SU-DHL-6 (cell line): ENCODE results near the gene YIPF3.

Experiments
- H2AFZ ChIP-seq: fragments of 200-600 bp; sonication (generic); 2 replicates; pipeline ENCODE4 v1.6.1; 2014; ENCODE audit warnings: low read depth, mild to moderate bottlenecking, moderate library complexity, mixed read lengths, antibody characterized with exemption, low read length; ENCODE audit not compliant: severe bottlenecking
- H3F3A ChIP-seq: fragments of 200-600 bp; shearing (Covaris generic); 2 replicates; pipeline ENCODE4 v1.6.0; 2016; ENCODE audit warnings: antibody characterized with exemption, mild to moderate bottlenecking; ENCODE audit not compliant: insufficient read depth
- H3K27ac ChIP-seq: fragments of 200-600 bp; sonication (generic); 2 replicates; pipeline ENCODE4 v1.5.1; 2016; ENCODE audit warnings: low read depth, mild to moderate bottlenecking, low read length, moderate library complexity, mixed read lengths
- H3K27me3 ChIP-seq: fragments of 200-600 bp; sonication (generic), shearing (Covaris generic); 2 replicates; pipeline ENCODE4 v1.6.0; 2014; ENCODE audit warnings: mild to moderate bottlenecking, low read length
- H3K36me3 ChIP-seq: fragments of 200-600 bp; sonication (generic); 2 replicates; pipeline ENCODE4 v1.6.1; 2014; ENCODE audit warnings: mild to moderate bottlenecking, low read length, mixed read lengths
- H3K4me2 ChIP-seq: fragments of 300-600, 200-600 bp; shearing (Covaris generic), sonication (generic); 2 replicates; pipeline ENCODE4 v1.6.0; 2014; ENCODE audit warnings: low read length, low read depth, mild to moderate bottlenecking; ENCODE audit not compliant: poor library complexity, severe bottlenecking
- H3K4me3 ChIP-seq: fragments of 200-600 bp; sonication (generic); 2 replicates; pipeline ENCODE4 v1.5.1; 2014; ENCODE audit warnings: antibody characterized with exemption, low read length, mild to moderate bottlenecking, mixed read lengths; ENCODE audit not compliant: insufficient read depth, poor library complexity, severe bottlenecking
- H3K79me2 ChIP-seq: fragments of 200-600 bp; sonication (generic); 2 replicates; pipeline ENCODE4 v1.6.1; 2014; ENCODE audit warnings: mild to moderate bottlenecking, low read length, moderate library complexity; ENCODE audit not compliant: insufficient read depth
- H3K9ac ChIP-seq: fragments of 200-600 bp; sonication (generic); 2 replicates; pipeline ENCODE4 v1.7.0; 2014; ENCODE audit warnings: mild to moderate bottlenecking, low read length
- H3K9me2 ChIP-seq: fragments of 200-600 bp; sonication (generic); replicated peaks from 2 replicates; pipeline ENCODE4 v1.6.1; 2014; ENCODE audit warnings: low read length; ENCODE audit not compliant: insufficient read depth
- H3K9me3 ChIP-seq: fragments of 200-600 bp; sonication (generic); 2 replicates; pipeline ENCODE4 v1.6.1; 2014; ENCODE audit warnings: low read length, mixed read lengths; ENCODE audit not compliant: insufficient read depth
- H4K20me1 ChIP-seq: fragments of 200-600 bp; sonication (generic); 2 replicates; pipeline ENCODE4 v1.6.1; 2014; ENCODE audit warnings: low read depth, mild to moderate bottlenecking, antibody characterized with exemption, low read length, moderate library complexity, mixed read lengths
- EZH2phosphoT487 ChIP-seq: fragments of 200-600 bp; sonication (generic), shearing (Covaris generic); conservative IDR thresholded peaks from 2 replicates; pipeline ENCODE4 v1.6.1; 2018; ENCODE audit warnings: mild to moderate bottlenecking, antibody characterized with exemption, low read length, moderate library complexity, mixed read lengths
- TF ChIP-seq, protein P1 (sequence below): fragments of 200-600 bp; sonication (generic); IDR thresholded peaks from one replicate; pipeline ENCODE4 v1.5.1; 2017; ENCODE audit warnings: antibody characterized with exemption, mild to moderate bottlenecking, low read length, moderate library complexity; ENCODE audit not compliant: insufficient read depth, poor library complexity, severe bottlenecking

YIPF3 gene

DNA sequence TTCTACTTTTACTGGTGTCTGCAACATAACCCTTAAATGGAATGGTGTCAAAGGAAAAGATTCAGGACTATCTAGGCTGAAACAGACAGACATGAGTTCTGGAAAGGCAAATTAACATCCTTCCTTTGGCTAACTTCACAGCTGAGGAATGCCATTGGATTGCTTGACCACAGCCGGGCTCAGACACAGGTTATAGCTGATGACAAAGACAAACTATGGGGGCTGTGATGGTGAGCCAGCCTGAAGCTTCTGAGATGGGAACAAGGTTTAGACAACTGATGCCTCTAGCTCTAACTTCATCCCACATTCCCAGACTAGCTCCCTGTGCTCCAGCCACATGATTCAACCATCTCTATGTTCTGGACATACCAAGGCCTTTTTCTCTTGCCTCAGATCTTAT is 15.5 kb upstream of the YIPF3 start:
- H3K4me3 ChIP-seq, result no peak overlapping the region
- H2AFZ ChIP-seq, result no peak overlapping the region
- H4K20me1 ChIP-seq, result no peaks in the 10 kb centered on the region
- peaks cover 14% of the 10 kb centered on the region; the same call in 1 of the 2 replicates for H3K36me3 ChIP-seq
- H3K27ac ChIP-seq, result no peak overlapping the region
- TF ChIP-seq EZH2phosphoT487, result no peak
- TF ChIP-seq, protein P1, sequence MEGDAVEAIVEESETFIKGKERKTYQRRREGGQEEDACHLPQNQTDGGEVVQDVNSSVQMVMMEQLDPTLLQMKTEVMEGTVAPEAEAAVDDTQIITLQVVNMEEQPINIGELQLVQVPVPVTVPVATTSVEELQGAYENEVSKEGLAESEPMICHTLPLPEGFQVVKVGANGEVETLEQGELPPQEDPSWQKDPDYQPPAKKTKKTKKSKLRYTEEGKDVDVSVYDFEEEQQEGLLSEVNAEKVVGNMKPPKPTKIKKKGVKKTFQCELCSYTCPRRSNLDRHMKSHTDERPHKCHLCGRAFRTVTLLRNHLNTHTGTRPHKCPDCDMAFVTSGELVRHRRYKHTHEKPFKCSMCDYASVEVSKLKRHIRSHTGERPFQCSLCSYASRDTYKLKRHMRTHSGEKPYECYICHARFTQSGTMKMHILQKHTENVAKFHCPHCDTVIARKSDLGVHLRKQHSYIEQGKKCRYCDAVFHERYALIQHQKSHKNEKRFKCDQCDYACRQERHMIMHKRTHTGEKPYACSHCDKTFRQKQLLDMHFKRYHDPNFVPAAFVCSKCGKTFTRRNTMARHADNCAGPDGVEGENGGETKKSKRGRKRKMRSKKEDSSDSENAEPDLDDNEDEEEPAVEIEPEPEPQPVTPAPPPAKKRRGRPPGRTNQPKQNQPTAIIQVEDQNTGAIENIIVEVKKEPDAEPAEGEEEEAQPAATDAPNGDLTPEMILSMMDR, result no peak
- H3K4me2 ChIP-seq, result no peak overlapping the region
- H3K27me3 ChIP-seq, result no peaks in the 10 kb centered on the region
- no peak overlapping the region for H3K9ac ChIP-seq
- no peaks in the 10 kb centered on the region for H3K9me2 ChIP-seq
- H3K79me2 ChIP-seq, result no peaks in the 10 kb centered on the region
- H3F3A ChIP-seq, result peaks cover 4% of the 10 kb centered on the region; the same call in 1 of the 2 replicates
- no peaks in the 10 kb centered on the region for H3K9me3 ChIP-seq

DNA sequence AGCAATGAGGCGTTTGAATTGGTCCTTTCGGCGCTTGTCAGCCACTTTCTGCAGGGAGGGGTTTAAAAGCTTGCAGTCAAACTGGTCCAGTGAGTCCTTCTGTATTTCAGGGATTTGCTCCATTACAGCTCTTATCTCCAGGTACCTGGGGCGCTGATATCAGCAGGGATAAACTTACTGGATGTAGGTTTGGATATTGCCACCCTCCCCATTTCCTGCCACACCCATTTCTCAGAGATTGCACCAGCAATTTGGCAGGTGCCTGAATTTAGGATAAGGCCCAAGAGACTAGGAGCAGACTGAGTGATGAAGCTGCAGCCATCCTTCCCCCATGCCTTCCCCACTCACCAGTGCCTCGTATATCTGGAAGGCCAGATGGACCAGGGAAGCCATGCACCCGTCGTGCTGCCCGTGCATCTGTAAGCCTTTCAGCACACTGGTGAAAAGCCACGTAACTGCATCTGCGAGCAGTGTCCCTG is 7.8 kb upstream of the YIPF3 start:
- no peak overlapping the region for H3K4me3 ChIP-seq
- no peak overlapping the region for H3K27ac ChIP-seq
- H3K9ac ChIP-seq, result no peak overlapping the region
- H4K20me1 ChIP-seq, result no peaks in the 10 kb centered on the region
- 0 out of 2 replicates have a peak, but pooled peaks cover 14% of the 10 kb centered on the region for H3F3A ChIP-seq
- TF ChIP-seq, protein P1, result no peak
- TF ChIP-seq EZH2phosphoT487, result no peak
- H3K9me2 ChIP-seq, result no peaks in the 10 kb centered on the region
- no peak overlapping the region for H3K4me2 ChIP-seq
- H3K27me3 ChIP-seq, result no peaks in the 10 kb centered on the region
- H3K36me3 ChIP-seq, result peaks cover 21% of the 10 kb centered on the region; the same call in 1 of the 2 replicates
- peaks cover 2% of the 10 kb centered on the region for H3K79me2 ChIP-seq
- no peak overlapping the region for H2AFZ ChIP-seq
- no peaks in the 10 kb centered on the region for H3K9me3 ChIP-seq

DNA sequence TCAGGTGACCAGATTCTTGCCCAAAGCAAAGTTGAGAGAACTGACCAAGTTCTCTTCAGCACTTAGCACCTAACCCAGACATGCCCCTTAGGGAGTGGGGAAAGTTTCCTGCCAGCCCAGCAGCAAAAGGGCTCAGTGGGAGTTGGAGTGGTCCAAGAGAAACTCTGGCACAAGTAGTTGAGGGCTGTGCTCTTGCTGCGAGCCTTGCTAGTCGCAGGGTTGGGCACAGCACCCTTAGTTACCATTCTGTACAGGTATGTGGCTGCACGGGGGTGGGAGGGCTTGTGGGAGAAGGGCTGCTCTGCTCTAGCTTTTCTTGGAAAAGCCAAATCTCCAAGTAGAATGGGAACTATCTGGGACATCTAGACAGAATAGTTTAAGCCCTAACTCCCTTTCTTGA is 6.6 kb upstream of the YIPF3 start:
- H3K9me3 ChIP-seq, result no peaks in the 10 kb centered on the region
- no peak for TF ChIP-seq EZH2phosphoT487
- TF ChIP-seq, protein P1, result no peak
- H3K4me3 ChIP-seq, result no peak overlapping the region
- no peak overlapping the region for H2AFZ ChIP-seq
- H3K36me3 ChIP-seq, result peaks cover 27% of the 10 kb centered on the region; the same call in 1 of the 2 replicates
- H3K9ac ChIP-seq, result no peak overlapping the region
- H3K9me2 ChIP-seq, result no peaks in the 10 kb centered on the region
- H3K27me3 ChIP-seq, result no peaks in the 10 kb centered on the region
- no peak overlapping the region for H3K4me2 ChIP-seq
- no peak overlapping the region for H3K27ac ChIP-seq
- H3K79me2 ChIP-seq, result peaks cover 15% of the 10 kb centered on the region
- 0 out of 2 replicates have a peak, but pooled peaks cover 14% of the 10 kb centered on the region for H3F3A ChIP-seq
- no peaks in the 10 kb centered on the region for H4K20me1 ChIP-seq
